K562 (cell line): Measurements from ENCODE around the gene SYT7. TPM values are rescaled to one million over a fixed set of nuclear protein-coding genes. Genes with fewer than 3 reads are reported as not detected.

Experiments used
- ATAC-seq: fragments of 200-7000 bp; cut with Tn5 transposase; 3 replicates; pipeline ENCODE4 v1.9.1; 2020; ENCODE audit warnings: moderate library complexity
- BruUV-seq: library from RNA; stranded (reverse); fragments of 400-500 nt; replicated peaks from 2 replicates; lab custom pipeline; 2021; lab: Mats Ljungman, UMichigan
- CTCF ChIA-PET: fragments of 300-600 bp; formaldehyde crosslinking; extraction: SDS; loops from one replicate; lab custom pipeline; 2021; ENCODE audit warnings: low intra/inter-chr PET ratio; lab: Yijun Ruan, JAX
- POLR2A ChIA-PET: fragments of 300-600, 350-650 bp; sonication (Branson Sonifier 250); formaldehyde crosslinking; extraction: SDS; loops from one replicate; lab custom pipeline; 2021; ENCODE audit warnings: antibody characterized with exemption, inconsistent platforms; lab: Yijun Ruan, JAX
- DNase-seq, 4 experiments: peaks; one replicate each; pipeline versions ENCODE4 v3.0.0 to v3.0.0-alpha.2; 2011 to 2018; ENCODE audit warnings: low spot score in 3 of 4, mixed read lengths in 3 of 4; ENCODE audit errors: extremely low read depth in 1 of 4
- FAIRE-seq: peaks from 2 replicates; lab custom pipeline; 2011; peaks lifted over from hg19 to GRCh38; lab: Jason Lieb, UNC
- H2AFZ ChIP-seq: 2 replicates; pipeline ENCODE4 v1.6.0; 2011; ENCODE audit warnings: low read depth, low read length, control low read depth, inconsistent platforms
- H3K27ac ChIP-seq: fragments of 200-600 bp; 3 replicates; pipeline ENCODE4 v1.8.0; 2011; ENCODE audit warnings: low read depth, mild to moderate bottlenecking, control low read depth, inconsistent platforms, low read length, moderate library complexity, mixed read lengths; ENCODE audit errors: extremely low read depth
- H3K27me3 ChIP-seq, 2 experiments: fragments of 300-600 bp in 1 of 2; 2 replicates in 1 of 2; 3 replicates in 1 of 2; pipeline versions ENCODE4 v1.6.0 to v1.8.0; 2011; ENCODE audit warnings: inconsistent platforms in 2 of 2, low read length in 2 of 2, mild to moderate bottlenecking in 1 of 2, mixed read lengths in 1 of 2, moderate library complexity in 1 of 2; ENCODE audit not compliant: control insufficient read depth in 2 of 2, insufficient read depth in 2 of 2
- H3K36me3 ChIP-seq: fragments of 300-600 bp; 3 replicates; pipeline ENCODE4 v1.8.0; 2011; ENCODE audit warnings: mild to moderate bottlenecking, low read length, inconsistent platforms; ENCODE audit not compliant: control insufficient read depth, insufficient read depth
- H3K4me1 ChIP-seq, 2 experiments: fragments of 200-600 bp in 1 of 2; replicated peaks in 1 of 2; 2 replicates in 1 of 2; 3 replicates in 1 of 2; pipeline versions ENCODE4 v1.5.1 to v1.8.0; 2011; ENCODE audit warnings: inconsistent platforms in 2 of 2, low read length in 2 of 2, mild to moderate bottlenecking in 1 of 2, mixed read lengths in 1 of 2, moderate library complexity in 1 of 2; ENCODE audit not compliant: control insufficient read depth in 2 of 2, insufficient read depth in 2 of 2
- H3K4me2 ChIP-seq: 2 replicates; pipeline ENCODE4 v1.6.1; 2011; ENCODE audit warnings: low read length, control low read depth, inconsistent platforms, mixed read lengths; ENCODE audit not compliant: insufficient read depth
- H3K4me3 ChIP-seq: fragments of 200-600 bp; sonication (generic), shearing (Covaris generic); 2 replicates; pipeline ENCODE4 v1.5.1; 2016; ENCODE audit warnings: control low read depth, inconsistent platforms
- H3K79me2 ChIP-seq: fragments of 200-600 bp; 3 replicates; pipeline ENCODE4 v1.8.0; 2011; ENCODE audit warnings: low read length, inconsistent platforms; ENCODE audit not compliant: control insufficient read depth, insufficient read depth
- H3K9ac ChIP-seq, 2 experiments: 2 replicates each; pipeline versions ENCODE4 v1.6.0 to v1.6.1; 2011; ENCODE audit warnings: low read depth in 2 of 2, low read length in 2 of 2, control low read depth in 1 of 2, inconsistent platforms in 1 of 2, mild to moderate bottlenecking in 1 of 2, mixed read lengths in 1 of 2; ENCODE audit not compliant: insufficient read depth in 1 of 2
- H3K9me1 ChIP-seq: one replicate; pipeline ENCODE4 v1.6.0; 2011; ENCODE audit warnings: inconsistent platforms, mild to moderate bottlenecking, low read length, moderate library complexity; ENCODE audit not compliant: control insufficient read depth, insufficient read depth
- H3K9me3 ChIP-seq: replicated peaks from 2 replicates; pipeline ENCODE4 v1.5.1; 2011; ENCODE audit warnings: low read depth, low read length, inconsistent platforms; ENCODE audit not compliant: control insufficient read depth, insufficient read depth
- H4K20me1 ChIP-seq: replicated peaks from 2 replicates; pipeline ENCODE4 v1.6.1; 2011; ENCODE audit warnings: low read length, inconsistent platforms, mixed read lengths; ENCODE audit not compliant: control insufficient read depth, insufficient read depth
- ARHGAP35 ChIP-seq: fragments of 450-650 bp; IDR thresholded peaks from 2 replicates; pipeline ENCODE4 v1.6.1; 2018; ENCODE audit not compliant: partially characterized antibody
- CBFA2T3 ChIP-seq: fragments of 450-650 bp; IDR thresholded peaks from 2 replicates; pipeline ENCODE4 v1.6.1; 2017
- CXXC5 ChIP-seq: fragments of 250-450 bp; sonication (Bioruptor Pico); IDR thresholded peaks from 2 replicates; pipeline ENCODE4 v1.8.0; 2022; ENCODE audit warnings: inconsistent platforms, mild to moderate bottlenecking, moderate library complexity
- FOXA1 ChIP-seq: fragments of 450-650 bp; IDR thresholded peaks from 2 replicates; pipeline ENCODE4 v1.6.1; 2016; ENCODE audit warnings: mild to moderate bottlenecking, borderline replicate concordance
- FOXK1 ChIP-seq: sonication (generic); formaldehyde crosslinking; IDR thresholded peaks from 2 replicates; pipeline ENCODE4 v1.8.0; 2022; ENCODE audit warnings: missing genetic modification reagents, mild to moderate bottlenecking, borderline replicate concordance
- HCFC1 ChIP-seq: IDR thresholded peaks from 2 replicates; pipeline ENCODE4 v1.6.1; 2012; ENCODE audit warnings: low read depth, low read length, improper control_type of control experiment
- POLR2H ChIP-seq: IDR thresholded peaks from 2 replicates; pipeline ENCODE4 v1.6.1; 2016; ENCODE audit warnings: missing genetic modification characterization, low read depth, mild to moderate bottlenecking, control low read depth, missing compliant biosample characterization, moderate library complexity
- PPARD ChIP-seq: fragments of 250-450 bp; sonication (Bioruptor Pico); IDR thresholded peaks from 2 replicates; pipeline ENCODE4 v1.8.0; 2022; ENCODE audit warnings: inconsistent platforms, mild to moderate bottlenecking, moderate library complexity
- RBM25 ChIP-seq: fragments of 200-400 bp; formaldehyde crosslinking; IDR thresholded peaks from 2 replicates; pipeline ENCODE4 v1.6.1; 2018; ENCODE audit warnings: low read length, low read depth, moderate library complexity; ENCODE audit not compliant: severe bottlenecking
- USF1 ChIP-seq: sonication (generic); formaldehyde crosslinking; IDR thresholded peaks from 2 replicates; pipeline ENCODE4 v1.9.0; 2022; ENCODE audit warnings: mild to moderate bottlenecking, missing genetic modification reagents
- ZEB2 ChIP-seq: fragments of 450-650 bp; IDR thresholded peaks from 2 replicates; pipeline ENCODE4 v1.6.1; 2016
- ZNF124 ChIP-seq: sonication (generic); formaldehyde crosslinking; IDR thresholded peaks from 2 replicates; pipeline ENCODE4 v1.8.1; 2022; ENCODE audit warnings: missing genetic modification reagents
- ZNF232 ChIP-seq: sonication (generic); formaldehyde crosslinking; IDR thresholded peaks from 2 replicates; pipeline ENCODE4 v1.8.0; 2022; ENCODE audit warnings: mild to moderate bottlenecking, missing genetic modification reagents
- ZNF717 ChIP-seq: fragments of 250-450 bp; sonication (Bioruptor Pico); IDR thresholded peaks from 2 replicates; pipeline ENCODE4 v1.5.0; 2021
- ZNF785 ChIP-seq: fragments of 250-450 bp; sonication (Bioruptor Pico); IDR thresholded peaks from 2 replicates; pipeline ENCODE4 v1.4.0; 2020; ENCODE audit warnings: mild to moderate bottlenecking
- WGBS: fragments of 100-300 bp; shearing (Covaris generic); methylation state at CpG from one replicate; pipeline ENCODE4 v1.1.6; 2016; ENCODE audit warnings: low coverage, mixed read lengths; ENCODE audit not compliant: insufficient coverage; ENCODE audit errors: missing lambda C conversion rate; 5-methylcytosine and 5-hydroxymethylcytosine counted together
- in situ Hi-C: fragments of 300-500 bp; cut with MboI; formaldehyde crosslinking; loops from 4 replicates; pipeline ENCODE4 v1.15.0; 2018; ENCODE audit warnings: inconsistent platforms, mixed read lengths
- intact Hi-C: fragments of 100-400 bp; cut with micrococcal nuclease; formaldehyde crosslinking; loops from 2 replicates; pipeline ENCODE4 v1.14.2; 2022
- polyA plus RNA-seq, 8 experiments: library from polyadenylated mRNA; depleted of rRNA in 4 of 8; stranded (reverse) in 5 of 8; unstranded in 3 of 8; fragments of >200 nt; fragmentation: Nextera tagmentation in 2 of 8; fragmentation: Illumina TruSeq in 1 of 8; extraction: Ambion mirVana in 2 of 8; extraction: Trizol in 1 of 8; gene quantifications; 2 replicates each; pipeline versions ENCODE4 v1.2.1 to v1.2.3, GENCODE V29; 2011 to 2014; ENCODE audit warnings: inconsistent platforms in 1 of 8, missing spikeins in 1 of 8
- total RNA-seq, 7 experiments: library from RNA; depleted of rRNA in 6 of 7; stranded (reverse); fragments of >200 nt in 6 of 7; fragmentation: Illumina TruSeq in 2 of 7; extraction: Trizol in 2 of 7; gene quantifications; 2 replicates each; pipeline versions ENCODE4 v1.2.1 to v1.2.3, GENCODE V29; 2011 to 2021; ENCODE audit warnings: low replicate concordance in 1 of 7
- TF ChIP-seq, protein P1 (sequence below): fragments of 450-650 bp; IDR thresholded peaks from 2 replicates; pipeline ENCODE4 v1.6.1; 2016; ENCODE audit warnings: borderline replicate concordance
- TF ChIP-seq, protein P2 (sequence below), 3 experiments: IDR thresholded peaks in 2 of 3; conservative IDR thresholded peaks in 1 of 3; 2 replicates each; pipeline ENCODE4 v1.5.1; 2011 to 2012; ENCODE audit warnings: low read length in 3 of 3, mild to moderate bottlenecking in 3 of 3, control low read depth in 2 of 3, improper control_type of control experiment in 1 of 3, inconsistent platforms in 1 of 3, low read depth in 1 of 3, mixed read lengths in 1 of 3, moderate library complexity in 1 of 3; ENCODE audit not compliant: insufficient read depth in 2 of 3

SYT7 gene
- total and polyA plus RNA-seq, 9 of the 15 experiments (the other 6 are each of a cell fraction or from before 2014, with no cell fraction given): 0.01 to 0.51 (median 0.16) TPM; not detected in 1

DNA sequence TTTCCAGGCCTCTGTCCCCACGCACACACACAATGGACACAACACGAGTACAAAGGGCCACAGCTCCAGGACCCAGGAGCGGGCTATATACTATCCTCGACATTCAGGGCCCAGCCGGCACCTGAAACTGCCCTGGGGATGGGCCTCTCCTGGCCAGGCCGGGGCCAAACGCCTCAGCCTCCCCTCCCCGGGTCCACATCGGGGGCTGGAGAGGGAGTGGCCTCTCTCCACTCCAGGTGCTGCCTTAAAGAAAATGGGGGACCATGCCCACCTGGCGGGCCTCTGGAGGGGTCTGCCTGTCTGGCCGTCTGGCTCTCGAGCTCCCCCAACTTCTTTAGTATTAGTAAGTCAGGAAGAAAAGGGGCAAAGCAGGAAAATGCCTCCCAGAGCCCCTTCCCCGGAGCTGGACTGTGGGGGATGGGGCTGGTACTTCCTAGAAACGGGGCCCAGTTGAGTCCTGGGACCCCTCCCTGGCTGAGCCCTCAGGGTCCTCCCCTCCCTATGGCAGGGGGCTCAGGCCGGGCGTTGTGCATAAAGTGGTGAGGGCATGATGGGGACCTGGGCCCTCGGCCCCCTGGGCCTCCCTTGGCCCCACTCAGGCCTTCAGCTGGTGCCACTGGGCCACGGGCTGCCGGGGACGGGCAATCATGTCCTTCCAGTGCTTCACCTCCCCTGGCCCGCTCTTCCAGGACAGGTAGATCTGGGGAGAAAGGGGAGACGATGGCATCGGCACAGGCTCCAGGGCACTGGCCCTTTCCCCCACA lies 62.7 kb downstream of the SYT7 start:
- in situ Hi-C loops: no loop called here
- 4% methylated on average over 20 of the region's 23 CpGs for WGBS
- ChIA-PET CTCF (interaction anchor here (2.5 kb wide), 1 partner anchor 41 kb away, joined by 23 read pairs; no protein-coding TSS in a partner anchor), POLR2A (interaction anchor here (0.8 to 2.2 kb wide), 3 partner anchors 46 to 72 kb away, joined by 3 to 8 read pairs (median 5); partner anchors contain the start of gene SYT7)
- DNase-seq: no peak
- H4K20me1 ChIP-seq: peaks cover 12% of the 10 kb centered on the region; the same call in 1 of the 2 replicates
- no peak for FAIRE-seq
- H3K36me3 ChIP-seq: no peaks in the 10 kb centered on the region
- no peaks in the 10 kb centered on the region for H3K9me1 ChIP-seq
- no peak overlapping the region for H2AFZ ChIP-seq
- BruUV-seq: no TSS peak
- H3K4me3 ChIP-seq: no peak overlapping the region
- H3K79me2 ChIP-seq: no peaks in the 10 kb centered on the region
- no peaks in the 10 kb centered on the region; the same call in 1 of the 2 replicates for H3K9me3 ChIP-seq
- ATAC-seq: no peak; the same call in 2 of the 3 replicates
- peaks cover 32 to 62% of the 10 kb centered on the region in 2 experiments; a peak in 4 of 5 replicates for H3K27me3 ChIP-seq
- peaks cover 0 to 14% of the 10 kb centered on the region in 2 experiments; a peak in 4 of 5 replicates for H3K4me1 ChIP-seq
- no peak overlapping the region for H3K4me2 ChIP-seq
- H3K27ac ChIP-seq: no peak overlapping the region
- H3K9ac ChIP-seq: no peak overlapping the region
- intact Hi-C loops: no loop called here
- TF ChIP-seq FOXK1 (CRISPR knock-in tag) (no peak), ZNF124 (no peak), FOXA1 (no peak), PPARD (no peak), ARHGAP35 (no peak), ZNF785 (CRISPR knock-in tag) (no peak), USF1 (no peak), CXXC5 (CRISPR knock-in tag) (no peak), RBM25 (no peak), CBFA2T3 (no peak), HCFC1 (no peak), ZNF232 (CRISPR knock-in tag) (no peak), POLR2H (no peak), ZNF717 (no peak), ZEB2 (no peak)
- TF ChIP-seq, protein P1, sequence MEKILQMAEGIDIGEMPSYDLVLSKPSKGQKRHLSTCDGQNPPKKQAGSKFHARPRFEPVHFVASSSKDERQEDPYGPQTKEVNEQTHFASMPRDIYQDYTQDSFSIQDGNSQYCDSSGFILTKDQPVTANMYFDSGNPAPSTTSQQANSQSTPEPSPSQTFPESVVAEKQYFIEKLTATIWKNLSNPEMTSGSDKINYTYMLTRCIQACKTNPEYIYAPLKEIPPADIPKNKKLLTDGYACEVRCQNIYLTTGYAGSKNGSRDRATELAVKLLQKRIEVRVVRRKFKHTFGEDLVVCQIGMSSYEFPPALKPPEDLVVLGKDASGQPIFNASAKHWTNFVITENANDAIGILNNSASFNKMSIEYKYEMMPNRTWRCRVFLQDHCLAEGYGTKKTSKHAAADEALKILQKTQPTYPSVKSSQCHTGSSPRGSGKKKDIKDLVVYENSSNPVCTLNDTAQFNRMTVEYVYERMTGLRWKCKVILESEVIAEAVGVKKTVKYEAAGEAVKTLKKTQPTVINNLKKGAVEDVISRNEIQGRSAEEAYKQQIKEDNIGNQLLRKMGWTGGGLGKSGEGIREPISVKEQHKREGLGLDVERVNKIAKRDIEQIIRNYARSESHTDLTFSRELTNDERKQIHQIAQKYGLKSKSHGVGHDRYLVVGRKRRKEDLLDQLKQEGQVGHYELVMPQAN: no peak
- TF ChIP-seq, protein P2, sequence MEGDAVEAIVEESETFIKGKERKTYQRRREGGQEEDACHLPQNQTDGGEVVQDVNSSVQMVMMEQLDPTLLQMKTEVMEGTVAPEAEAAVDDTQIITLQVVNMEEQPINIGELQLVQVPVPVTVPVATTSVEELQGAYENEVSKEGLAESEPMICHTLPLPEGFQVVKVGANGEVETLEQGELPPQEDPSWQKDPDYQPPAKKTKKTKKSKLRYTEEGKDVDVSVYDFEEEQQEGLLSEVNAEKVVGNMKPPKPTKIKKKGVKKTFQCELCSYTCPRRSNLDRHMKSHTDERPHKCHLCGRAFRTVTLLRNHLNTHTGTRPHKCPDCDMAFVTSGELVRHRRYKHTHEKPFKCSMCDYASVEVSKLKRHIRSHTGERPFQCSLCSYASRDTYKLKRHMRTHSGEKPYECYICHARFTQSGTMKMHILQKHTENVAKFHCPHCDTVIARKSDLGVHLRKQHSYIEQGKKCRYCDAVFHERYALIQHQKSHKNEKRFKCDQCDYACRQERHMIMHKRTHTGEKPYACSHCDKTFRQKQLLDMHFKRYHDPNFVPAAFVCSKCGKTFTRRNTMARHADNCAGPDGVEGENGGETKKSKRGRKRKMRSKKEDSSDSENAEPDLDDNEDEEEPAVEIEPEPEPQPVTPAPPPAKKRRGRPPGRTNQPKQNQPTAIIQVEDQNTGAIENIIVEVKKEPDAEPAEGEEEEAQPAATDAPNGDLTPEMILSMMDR (IDR thresholded peaks at IDR 0.05 in 2 of 3, conservative IDR thresholded peaks at IDR 0.05 in 1 of 3; ENCODE audit: insufficient read depth in 2 of 3, low read depth in 1 of 3, low read length in 3 of 3): no peak
